PFSK-1 (cell line): ENCODE results near the gene FBLIM1.

ENCODE experiments used
- FOXP2 ChIP-seq: optimal IDR thresholded peaks from 2 replicates; pipeline ENCODE3; 2011; ENCODE audit warnings: borderline replicate concordance, control low read depth, inconsistent platforms; ENCODE audit not compliant: insufficient read depth; ENCODE audit errors: extremely low read length, extremely low read depth
- POLR2AphosphoS5 ChIP-seq: IDR thresholded peaks from 2 replicates; pipeline ENCODE4 v1.6.1; 2012; ENCODE audit warnings: low read depth, mild to moderate bottlenecking, control low read depth, low read length, moderate library complexity
- SIN3A ChIP-seq: IDR thresholded peaks from 2 replicates; pipeline ENCODE4 v1.6.1; 2012; ENCODE audit warnings: mild to moderate bottlenecking, low read length, moderate library complexity, borderline replicate concordance; ENCODE audit not compliant: insufficient read depth
- TAF1 ChIP-seq: IDR thresholded peaks from 2 replicates; pipeline ENCODE4 v1.6.1; 2012; ENCODE audit warnings: low read length, control low read depth, borderline replicate concordance; ENCODE audit not compliant: insufficient read depth
- TF ChIP-seq, protein P1 (sequence below), 2 experiments: IDR thresholded peaks; 2 replicates each; pipeline versions ENCODE4 v1.6.1 to v1.8.0; 2011 to 2012; ENCODE audit warnings: low read depth in 2 of 2, low read length in 2 of 2, control low read depth in 1 of 2, inconsistent platforms in 1 of 2, mild to moderate bottlenecking in 1 of 2, moderate library complexity in 1 of 2; ENCODE audit not compliant: insufficient read depth in 1 of 2

The FBLIM1 gene

DNA sequence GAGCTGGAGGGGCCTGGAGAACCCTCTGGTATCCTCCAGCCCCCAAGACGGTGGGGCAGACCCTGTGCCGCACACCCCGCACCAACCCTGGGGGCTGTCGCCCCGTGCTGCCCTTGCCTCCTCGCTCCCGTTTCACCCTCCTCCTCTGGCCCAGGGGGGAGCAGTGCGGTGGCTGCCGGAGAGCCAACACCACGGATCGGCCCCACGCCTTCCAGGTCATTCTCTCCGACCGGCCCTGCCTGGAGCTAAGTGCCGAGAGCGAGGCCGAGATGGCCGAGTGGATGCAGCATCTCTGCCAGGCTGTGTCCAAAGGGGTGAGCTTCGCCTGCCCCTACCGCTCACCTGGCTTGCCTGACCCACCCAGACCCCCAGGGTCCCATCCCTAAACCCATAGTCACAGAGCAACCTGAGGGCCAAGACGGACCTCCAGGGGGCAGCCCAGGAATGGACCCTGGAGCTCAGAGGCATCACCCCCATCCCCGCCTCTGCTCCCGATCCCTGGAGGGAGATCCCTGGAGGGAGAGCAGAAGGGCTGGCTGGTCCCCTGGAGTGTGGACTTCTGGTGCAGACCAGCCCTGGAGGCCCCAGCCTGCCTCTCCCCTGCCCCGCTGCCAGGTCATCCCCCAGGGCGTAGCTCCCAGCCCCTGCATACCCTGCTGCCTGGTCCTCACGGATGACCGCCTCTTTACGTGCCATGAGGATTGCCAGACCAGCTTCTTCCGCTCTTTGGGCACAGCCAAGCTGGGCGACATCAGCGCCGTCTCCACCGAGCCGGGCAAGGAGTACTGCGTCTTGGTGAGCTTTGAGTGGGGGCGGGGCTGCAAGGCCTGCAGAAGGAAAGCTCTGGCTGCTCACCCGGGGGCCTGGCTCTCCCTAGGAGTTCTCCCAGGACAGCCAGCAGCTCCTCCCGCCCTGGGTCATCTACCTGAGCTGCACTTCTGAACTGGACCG lies 26.6 kb upstream of the FBLIM1 start:
- TF ChIP-seq, protein P1, sequence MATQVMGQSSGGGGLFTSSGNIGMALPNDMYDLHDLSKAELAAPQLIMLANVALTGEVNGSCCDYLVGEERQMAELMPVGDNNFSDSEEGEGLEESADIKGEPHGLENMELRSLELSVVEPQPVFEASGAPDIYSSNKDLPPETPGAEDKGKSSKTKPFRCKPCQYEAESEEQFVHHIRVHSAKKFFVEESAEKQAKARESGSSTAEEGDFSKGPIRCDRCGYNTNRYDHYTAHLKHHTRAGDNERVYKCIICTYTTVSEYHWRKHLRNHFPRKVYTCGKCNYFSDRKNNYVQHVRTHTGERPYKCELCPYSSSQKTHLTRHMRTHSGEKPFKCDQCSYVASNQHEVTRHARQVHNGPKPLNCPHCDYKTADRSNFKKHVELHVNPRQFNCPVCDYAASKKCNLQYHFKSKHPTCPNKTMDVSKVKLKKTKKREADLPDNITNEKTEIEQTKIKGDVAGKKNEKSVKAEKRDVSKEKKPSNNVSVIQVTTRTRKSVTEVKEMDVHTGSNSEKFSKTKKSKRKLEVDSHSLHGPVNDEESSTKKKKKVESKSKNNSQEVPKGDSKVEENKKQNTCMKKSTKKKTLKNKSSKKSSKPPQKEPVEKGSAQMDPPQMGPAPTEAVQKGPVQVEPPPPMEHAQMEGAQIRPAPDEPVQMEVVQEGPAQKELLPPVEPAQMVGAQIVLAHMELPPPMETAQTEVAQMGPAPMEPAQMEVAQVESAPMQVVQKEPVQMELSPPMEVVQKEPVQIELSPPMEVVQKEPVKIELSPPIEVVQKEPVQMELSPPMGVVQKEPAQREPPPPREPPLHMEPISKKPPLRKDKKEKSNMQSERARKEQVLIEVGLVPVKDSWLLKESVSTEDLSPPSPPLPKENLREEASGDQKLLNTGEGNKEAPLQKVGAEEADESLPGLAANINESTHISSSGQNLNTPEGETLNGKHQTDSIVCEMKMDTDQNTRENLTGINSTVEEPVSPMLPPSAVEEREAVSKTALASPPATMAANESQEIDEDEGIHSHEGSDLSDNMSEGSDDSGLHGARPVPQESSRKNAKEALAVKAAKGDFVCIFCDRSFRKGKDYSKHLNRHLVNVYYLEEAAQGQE (IDR thresholded peaks at IDR 0.05; ENCODE audit: insufficient read depth in 1 of 2, low read depth in 2 of 2, low read length in 2 of 2), result no peak
- TF ChIP-seq FOXP2 (no peak), TAF1 (no peak), SIN3A (no peak), POLR2AphosphoS5 (no peak)

DNA sequence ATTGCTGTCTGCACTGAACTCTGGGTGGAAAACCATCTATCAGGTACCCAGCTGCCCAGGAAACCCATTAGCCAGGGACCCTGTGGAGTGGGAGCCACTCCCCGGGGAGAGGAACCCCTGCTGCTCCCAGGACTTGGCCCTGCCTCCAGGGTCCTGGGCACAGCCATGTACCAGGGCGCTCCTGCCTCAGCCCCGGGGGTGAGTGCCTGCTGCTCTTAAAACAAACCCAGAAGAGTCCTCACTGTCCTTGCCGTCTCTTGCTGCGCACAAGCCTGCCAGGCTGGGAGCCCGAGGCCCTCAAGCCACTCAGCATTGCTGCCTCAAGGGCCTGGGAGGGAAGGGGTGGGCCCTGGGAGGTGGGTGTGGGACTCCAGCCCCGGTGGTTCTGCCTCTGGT lies 25.9 kb upstream of the FBLIM1 start:
- TF ChIP-seq POLR2AphosphoS5, result no peak
- TF ChIP-seq, protein P1 (IDR thresholded peaks at IDR 0.05; ENCODE audit: insufficient read depth in 1 of 2, low read depth in 2 of 2, low read length in 2 of 2), result no peak
- TF ChIP-seq FOXP2, result no peak
- no peak for TF ChIP-seq TAF1
- TF ChIP-seq SIN3A, result no peak

- TF ChIP-seq FOXP2, result no peak
- TF ChIP-seq, protein P1 (IDR thresholded peaks at IDR 0.05; ENCODE audit: insufficient read depth in 1 of 2, low read depth in 2 of 2, low read length in 2 of 2), result no peak
- TF ChIP-seq POLR2AphosphoS5, result no peak
These were observed 25.3 kb upstream of the FBLIM1 start for GRCh38 chr1:15733218-15733725.

GRCh38 chr1:15733726-15734226 lies 24.8 kb upstream of the FBLIM1 start:
- TF ChIP-seq, protein P1 (IDR thresholded peaks at IDR 0.05; ENCODE audit: insufficient read depth in 1 of 2, low read depth in 2 of 2, low read length in 2 of 2), result no peak
- TF ChIP-seq TAF1 (no peak), FOXP2 (no peak), SIN3A (no peak), POLR2AphosphoS5 (no peak)

GRCh38 chr1:15734296-15734695 lies 24.3 kb upstream of the FBLIM1 start:
- TF ChIP-seq SIN3A, result no peak
- no peak for TF ChIP-seq TAF1
- TF ChIP-seq FOXP2, result no peak
- no peak for TF ChIP-seq POLR2AphosphoS5
- TF ChIP-seq, protein P1 (IDR thresholded peaks at IDR 0.05; ENCODE audit: insufficient read depth in 1 of 2, low read depth in 2 of 2, low read length in 2 of 2), result no peak
